ENCODE data around the gene KCTD1. TPM values are rescaled to one million over a fixed set of nuclear protein-coding genes. Genes with fewer than 3 reads are reported as not detected.

Gene KCTD1
- total RNA-seq, 1 experiment from 2014 or later: 20.5 TPM

DNA sequence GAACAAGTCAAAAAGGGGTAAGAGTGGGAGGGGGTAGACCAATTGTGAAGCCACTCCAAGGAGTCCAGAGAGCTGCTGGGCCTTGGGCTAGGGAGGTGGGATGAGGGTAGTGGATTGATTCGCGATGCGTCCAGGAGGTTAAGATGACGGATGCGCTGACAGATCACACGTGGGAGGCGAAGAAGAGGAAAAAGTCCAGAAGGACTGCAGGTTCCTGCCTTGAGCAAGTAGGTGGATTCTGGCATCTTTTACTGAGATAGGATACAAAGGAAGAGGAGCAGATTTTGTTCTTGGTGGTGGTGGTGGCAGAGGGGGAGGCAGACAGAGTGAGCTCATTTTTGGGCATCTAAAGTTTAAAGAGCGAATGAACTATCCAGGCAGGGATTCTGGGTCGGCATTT is 76.5 kb downstream of the KCTD1 start:
- Histone ChIP-seq H3F3A (ENCODE audit: insufficient read depth, low read depth) (peaks cover 3% of the 10 kb centered on the region), H3K4me3 (no peak overlapping the region), H4K20me1 (ENCODE audit: insufficient read depth) (no peaks in the 10 kb centered on the region), H3K9me2 (ENCODE audit: insufficient read depth) (no peaks in the 10 kb centered on the region), H3K27ac (no peak overlapping the region), H3K36me3 (ENCODE audit: low read depth) (peaks cover 22% of the 10 kb centered on the region), H3K4me2 (no peak overlapping the region), H3K79me2 (ENCODE audit: low read depth) (peaks cover 3% of the 10 kb centered on the region; the same call in 1 of the 2 replicates), H3K27me3 (ENCODE audit: insufficient read depth, low read depth) (no peaks in the 10 kb centered on the region), H3K4me1 (replicated peaks; ENCODE audit: insufficient read depth) (peaks cover 23% of the 10 kb centered on the region), H3K9me3 (ENCODE audit: insufficient read depth, low read depth) (no peaks in the 10 kb centered on the region), H2AFZ (no peak overlapping the region)
- intact Hi-C loops (cut with micrococcal nuclease; ENCODE audit: unreplicated experiment): no loop called here
- ChIA-PET CTCF (no interaction called here), POLR2A (ENCODE audit: unreplicated experiment) (no interaction called here)
- no peak for DNase-seq
- TF ChIP-seq, protein P1, sequence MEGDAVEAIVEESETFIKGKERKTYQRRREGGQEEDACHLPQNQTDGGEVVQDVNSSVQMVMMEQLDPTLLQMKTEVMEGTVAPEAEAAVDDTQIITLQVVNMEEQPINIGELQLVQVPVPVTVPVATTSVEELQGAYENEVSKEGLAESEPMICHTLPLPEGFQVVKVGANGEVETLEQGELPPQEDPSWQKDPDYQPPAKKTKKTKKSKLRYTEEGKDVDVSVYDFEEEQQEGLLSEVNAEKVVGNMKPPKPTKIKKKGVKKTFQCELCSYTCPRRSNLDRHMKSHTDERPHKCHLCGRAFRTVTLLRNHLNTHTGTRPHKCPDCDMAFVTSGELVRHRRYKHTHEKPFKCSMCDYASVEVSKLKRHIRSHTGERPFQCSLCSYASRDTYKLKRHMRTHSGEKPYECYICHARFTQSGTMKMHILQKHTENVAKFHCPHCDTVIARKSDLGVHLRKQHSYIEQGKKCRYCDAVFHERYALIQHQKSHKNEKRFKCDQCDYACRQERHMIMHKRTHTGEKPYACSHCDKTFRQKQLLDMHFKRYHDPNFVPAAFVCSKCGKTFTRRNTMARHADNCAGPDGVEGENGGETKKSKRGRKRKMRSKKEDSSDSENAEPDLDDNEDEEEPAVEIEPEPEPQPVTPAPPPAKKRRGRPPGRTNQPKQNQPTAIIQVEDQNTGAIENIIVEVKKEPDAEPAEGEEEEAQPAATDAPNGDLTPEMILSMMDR (conservative IDR thresholded peaks at IDR 0.05): no peak
- TF ChIP-seq EZH2 (IDR thresholded peaks at IDR 0.05; ENCODE audit: low read depth): no peak
- BruUV-seq (replicated peaks): no TSS peak

- POLR2A ChIA-PET (ENCODE audit: unreplicated experiment): no interaction called here
- no TSS peak for BruUV-seq (replicated peaks)
- Histone ChIP-seq H3K27me3 (ENCODE audit: insufficient read depth, low read depth) (no peaks in the 10 kb centered on the region), H2AFZ (no peak overlapping the region), H3K27ac (no peak overlapping the region), H3K9me2 (ENCODE audit: insufficient read depth) (no peaks in the 10 kb centered on the region), H3K9me3 (ENCODE audit: insufficient read depth, low read depth) (no peaks in the 10 kb centered on the region), H3K4me2 (peak overlapping the region; percentile 34; the same call in 1 of the 2 replicates), H3F3A (ENCODE audit: insufficient read depth, low read depth) (no peaks in the 10 kb centered on the region), H3K36me3 (ENCODE audit: low read depth) (peaks cover 16% of the 10 kb centered on the region), H4K20me1 (ENCODE audit: insufficient read depth) (no peaks in the 10 kb centered on the region), H3K4me3 (no peak overlapping the region), H3K79me2 (ENCODE audit: low read depth) (no peaks in the 10 kb centered on the region), H3K4me1 (replicated peaks; ENCODE audit: insufficient read depth) (peaks cover 15% of the 10 kb centered on the region)
- intact Hi-C loops (cut with micrococcal nuclease; ENCODE audit: unreplicated experiment): no loop called here
- TF ChIP-seq EZH2 (IDR thresholded peaks at IDR 0.05; ENCODE audit: low read depth): no peak
- TF ChIP-seq, protein P1 (conservative IDR thresholded peaks at IDR 0.05): no peak
- CTCF ChIA-PET: no interaction called here
- peak in 1 of 2 experiments; percentile 50 for DNase-seq
Observed at GRCh38 chr18:26471027-26471426, 77.3 kb downstream of the KCTD1 start.

GRCh38 chr18:26470011-26470637 is 78.2 kb downstream of the KCTD1 start:
- Histone ChIP-seq H3K27me3 (ENCODE audit: insufficient read depth, low read depth) (no peaks in the 10 kb centered on the region), H3K36me3 (ENCODE audit: low read depth) (peaks cover 8% of the 10 kb centered on the region), H3K4me3 (no peak overlapping the region), H3K9me3 (ENCODE audit: insufficient read depth, low read depth) (no peaks in the 10 kb centered on the region), H3K79me2 (ENCODE audit: low read depth) (no peaks in the 10 kb centered on the region), H3F3A (ENCODE audit: insufficient read depth, low read depth) (no peaks in the 10 kb centered on the region), H3K4me2 (no peak overlapping the region), H3K9me2 (ENCODE audit: insufficient read depth) (no peaks in the 10 kb centered on the region), H4K20me1 (ENCODE audit: insufficient read depth) (no peaks in the 10 kb centered on the region), H3K4me1 (replicated peaks; ENCODE audit: insufficient read depth) (peaks cover 13% of the 10 kb centered on the region), H3K27ac (no peak overlapping the region), H2AFZ (no peak overlapping the region)
- BruUV-seq (replicated peaks): no TSS peak
- TF ChIP-seq EZH2 (IDR thresholded peaks at IDR 0.05; ENCODE audit: low read depth): no peak
- TF ChIP-seq, protein P1 (conservative IDR thresholded peaks at IDR 0.05): no peak
- no peak for DNase-seq
- CTCF ChIA-PET: no interaction called here
- intact Hi-C loops (cut with micrococcal nuclease; ENCODE audit: unreplicated experiment): no loop called here
- POLR2A ChIA-PET (ENCODE audit: unreplicated experiment): no interaction called here

Data from PC-9 (cell line).